Kidney tubule cell (primary cell): ENCODE measurements around the gene CHPT1.

ENCODE experiments used
- DNase-seq: peaks from one replicate; pipeline ENCODE4 v3.0.0-alpha.2; 2018; ENCODE audit warnings: low spot score

Gene CHPT1

GRCh38 chr12:101763246-101763931 lies 65.9 kb downstream of the CHPT1 start:
- DNase-seq: no peak

- no peak for DNase-seq
Observed at GRCh38 chr12:101764051-101764792, 66.8 kb downstream of the CHPT1 start.

- DNase-seq: no peak
Observed at GRCh38 chr12:101767537-101767936, 70.1 kb downstream of the CHPT1 start.

GRCh38 chr12:101768781-101769180 lies 71.3 kb downstream of the CHPT1 start:
- DNase-seq: no peak

- no peak for DNase-seq
Observed at GRCh38 chr12:101769865-101770264, 72.4 kb downstream of the CHPT1 start.

GRCh38 chr12:101772012-101772775 lies 74.8 kb downstream of the CHPT1 start:
- peak; percentile 21 for DNase-seq

GRCh38 chr12:101773650-101774162 lies 76.3 kb downstream of the CHPT1 start:
- peak; percentile 75 for DNase-seq

- DNase-seq: no peak
Observed at GRCh38 chr12:101775816-101776215, 78.4 kb downstream of the CHPT1 start.

- no peak for DNase-seq
Observed at GRCh38 chr12:101777485-101777884, 80.0 kb downstream of the CHPT1 start.

GRCh38 chr12:101777978-101778377 lies 80.5 kb downstream of the CHPT1 start:
- DNase-seq: no peak
